ENCODE results near the gene PPP1R3D. TPM values are rescaled to one million over a fixed set of nuclear protein-coding genes. Genes with fewer than 3 reads are reported as not detected.

PPP1R3D gene
- total and polyA plus RNA-seq, 2 of the 8 experiments (the other 6 are each of a cell fraction or from before 2014, with no cell fraction given), result 1.4 to 3.9 TPM

DNA sequence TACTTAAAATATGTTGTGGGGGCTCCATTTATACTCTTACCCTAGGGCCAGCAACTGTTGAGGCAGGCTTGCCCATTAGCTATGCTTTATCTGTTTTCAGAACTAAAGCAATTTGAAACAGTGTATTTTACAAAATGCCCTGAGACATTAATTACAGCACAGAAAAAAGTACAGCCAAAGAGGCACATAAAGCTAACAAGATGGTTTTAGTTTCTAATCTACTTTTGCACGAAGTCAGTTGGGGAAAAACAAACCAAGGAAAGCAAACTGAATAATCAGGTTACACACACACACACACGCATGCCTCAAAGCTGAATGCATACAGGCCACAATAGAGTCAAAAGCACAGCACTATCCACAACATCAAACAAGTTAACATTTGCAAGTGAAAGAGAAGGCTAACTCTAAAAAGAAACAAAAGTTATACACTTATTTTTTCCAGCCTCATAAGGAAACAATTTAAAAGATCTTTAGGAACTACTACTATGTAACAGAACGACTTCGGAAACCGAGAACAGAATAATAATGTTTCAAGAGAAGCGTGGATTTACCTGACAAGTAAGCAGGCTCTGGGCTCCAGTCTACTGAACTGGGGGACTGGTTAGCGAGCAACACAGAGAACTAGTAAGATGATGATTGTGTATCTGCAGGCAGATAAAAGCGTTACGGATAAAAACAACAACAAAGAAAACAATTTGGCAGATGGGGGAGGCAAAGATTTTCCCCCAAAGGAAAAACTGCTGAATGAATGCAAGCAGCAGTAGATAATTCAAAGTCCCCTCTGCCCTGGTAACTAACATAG lies 8.4 kb downstream of the PPP1R3D start (continued):
- TF ChIP-seq PHF8 (conservative IDR thresholded peaks at IDR 0.05; ENCODE audit: low read depth, low read length) (no peak), HDAC6 (IDR thresholded peaks at IDR 0.05; ENCODE audit: low read depth, low read length) (no peak), TBP (IDR thresholded peaks at IDR 0.05; ENCODE audit: low read depth, low read length) (no peak), SIRT6 (IDR thresholded peaks at IDR 0.05; ENCODE audit: low read length) (no peak), NRF1 (IDR thresholded peaks at IDR 0.05; ENCODE audit: low read depth, low read length) (no peak), SIN3A (conservative IDR thresholded peaks at IDR 0.05 in 1 of 2, IDR thresholded peaks at IDR 0.05 in 1 of 2; ENCODE audit: low read depth in 1 of 2, low read length in 2 of 2) (no peak), GABPA (IDR thresholded peaks at IDR 0.05; ENCODE audit: borderline replicate concordance, insufficient read depth, low read length) (no peak), SIX5 (IDR thresholded peaks at IDR 0.05; ENCODE audit: low read depth, low read length) (no peak)
- TF ChIP-seq, protein P1, sequence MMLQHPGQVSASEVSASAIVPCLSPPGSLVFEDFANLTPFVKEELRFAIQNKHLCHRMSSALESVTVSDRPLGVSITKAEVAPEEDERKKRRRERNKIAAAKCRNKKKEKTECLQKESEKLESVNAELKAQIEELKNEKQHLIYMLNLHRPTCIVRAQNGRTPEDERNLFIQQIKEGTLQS (IDR thresholded peaks at IDR 0.05; ENCODE audit: insufficient read depth, low read depth, low read length), result no peak
- TF ChIP-seq, protein P2, sequence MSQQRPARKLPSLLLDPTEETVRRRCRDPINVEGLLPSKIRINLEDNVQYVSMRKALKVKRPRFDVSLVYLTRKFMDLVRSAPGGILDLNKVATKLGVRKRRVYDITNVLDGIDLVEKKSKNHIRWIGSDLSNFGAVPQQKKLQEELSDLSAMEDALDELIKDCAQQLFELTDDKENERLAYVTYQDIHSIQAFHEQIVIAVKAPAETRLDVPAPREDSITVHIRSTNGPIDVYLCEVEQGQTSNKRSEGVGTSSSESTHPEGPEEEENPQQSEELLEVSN (IDR thresholded peaks at IDR 0.05), result no peak

Measured in H1 (cell line).